ENCODE measurements around the gene MFAP3. TPM values are rescaled to one million over a fixed set of nuclear protein-coding genes. Genes with fewer than 3 reads are reported as not detected.

Gene MFAP3
- total RNA-seq, 1 donor from 2014 or later, result 38.0 TPM

- no peak for DNase-seq (ENCODE audit: low spot score)
Observed at GRCh38 chr5:154090656-154091055, 51.9 kb downstream of the MFAP3 start.

GRCh38 chr5:154092356-154093141, 53.8 kb downstream of the MFAP3 start:
- DNase-seq (ENCODE audit: low spot score), result peak; percentile 66

GRCh38 chr5:154093142-154093532, 54.4 kb downstream of the MFAP3 start:
- no peak for DNase-seq (ENCODE audit: low spot score)

GRCh38 chr5:154095904-154096303, 57.1 kb downstream of the MFAP3 start:
- no peak for DNase-seq (ENCODE audit: low spot score)

- DNase-seq (ENCODE audit: low spot score), result no peak
Observed at GRCh38 chr5:154097031-154097430, 58.3 kb downstream of the MFAP3 start.

- no peak for DNase-seq (ENCODE audit: low spot score)
Observed at GRCh38 chr5:154098465-154098864, 59.7 kb downstream of the MFAP3 start.

GRCh38 chr5:154101184-154101583, 62.4 kb downstream of the MFAP3 start:
- DNase-seq (ENCODE audit: low spot score), result no peak

GRCh38 chr5:154103233-154103632, 64.5 kb downstream of the MFAP3 start:
- DNase-seq (ENCODE audit: low spot score), result no peak

Other genes starting within 250 kb of the MFAP3 start
- gene FAM114A2, start 57 bp upstream of the MFAP3 start, total RNA-seq (ENCODE audit: insufficient read depth, low replicate concordance), result 20.5 TPM
- 31.8 TPM for gene GALNT10, start 151.8 kb downstream of the MFAP3 start, total RNA-seq (ENCODE audit: insufficient read depth, low replicate concordance)

Measured in umbilical cord (tissue), 2 donors.